ENCODE data around the gene FMNL2.

FMNL2 gene

GRCh38 chr2:152594022-152594766, 259.2 kb downstream of the FMNL2 start:
- no peak for DNase-seq
- no peaks in the 10 kb centered on the region for H3K9me3 ChIP-seq (ENCODE audit: insufficient read depth, low read length, severe bottlenecking)

GRCh38 chr2:152594792-152595191, 259.8 kb downstream of the FMNL2 start:
- Histone ChIP-seq H3K36me3 (ENCODE audit: insufficient read depth, low read length) (no peaks in the 10 kb centered on the region), H3K9me3 (ENCODE audit: insufficient read depth, low read length, severe bottlenecking) (no peaks in the 10 kb centered on the region), H2AFZ (ENCODE audit: low read depth, low read length) (no peak overlapping the region), H4K20me1 (ENCODE audit: insufficient read depth, low read length) (no peaks in the 10 kb centered on the region), H3K79me2 (ENCODE audit: insufficient read depth, low read length) (no peaks in the 10 kb centered on the region), H3K27ac (ENCODE audit: low read length) (no peak overlapping the region), H3K4me2 (ENCODE audit: insufficient read depth, low read length) (no peak overlapping the region), H3K9ac (ENCODE audit: low read depth, low read length) (no peak overlapping the region), H3K4me3 (ENCODE audit: low read depth in 1 of 2, low read length in 2 of 2) (no peak overlapping the region), H3K4me1 (ENCODE audit: insufficient read depth, low read length) (no peaks in the 10 kb centered on the region), H3K27me3 (ENCODE audit: insufficient read depth, low read length, poor library complexity) (no peaks in the 10 kb centered on the region)
- ATAC-seq (ENCODE audit: insufficient read depth, low read depth) = no peak
- TF ChIP-seq EZH2 (IDR thresholded peaks at IDR 0.05; ENCODE audit: borderline replicate concordance, low read depth, low read length, severe bottlenecking) = no peak
- TF ChIP-seq CTCF (IDR thresholded peaks at IDR 0.05; ENCODE audit: borderline replicate concordance, extremely low read depth, low read length, poor library complexity, severe bottlenecking) = no peak
- no peak for DNase-seq

More at GRCh38 chr2:152594022-152594766, 259.2 kb downstream of the FMNL2 start:
- TF ChIP-seq EZH2 (IDR thresholded peaks at IDR 0.05; ENCODE audit: borderline replicate concordance, low read depth, low read length, severe bottlenecking) (no peak), CTCF (IDR thresholded peaks at IDR 0.05; ENCODE audit: borderline replicate concordance, extremely low read depth, low read length, poor library complexity, severe bottlenecking) (no peak)
- no peaks in the 10 kb centered on the region for H3K36me3 ChIP-seq (ENCODE audit: insufficient read depth, low read length)
- H3K4me1 ChIP-seq (ENCODE audit: insufficient read depth, low read length) = no peaks in the 10 kb centered on the region
- no peak overlapping the region for H3K27ac ChIP-seq (ENCODE audit: low read length)
- no peak overlapping the region for H3K9ac ChIP-seq (ENCODE audit: low read depth, low read length)
- H3K4me3 ChIP-seq (ENCODE audit: low read depth in 1 of 2, low read length in 2 of 2) = no peak overlapping the region
- no peaks in the 10 kb centered on the region for H3K27me3 ChIP-seq (ENCODE audit: insufficient read depth, low read length, poor library complexity)
- H4K20me1 ChIP-seq (ENCODE audit: insufficient read depth, low read length) = no peaks in the 10 kb centered on the region
- no peaks in the 10 kb centered on the region for H3K79me2 ChIP-seq (ENCODE audit: insufficient read depth, low read length)
- H2AFZ ChIP-seq (ENCODE audit: low read depth, low read length) = no peak overlapping the region
- no peak overlapping the region for H3K4me2 ChIP-seq (ENCODE audit: insufficient read depth, low read length)
- ATAC-seq (ENCODE audit: insufficient read depth, low read depth) = no peak

GRCh38 chr2:152598975-152599759, 264.2 kb downstream of the FMNL2 start:
- DNase-seq (no peak), ATAC-seq (ENCODE audit: insufficient read depth, low read depth) (no peak)
- no peak overlapping the region for H3K4me2 ChIP-seq (ENCODE audit: insufficient read depth, low read length)
- no peaks in the 10 kb centered on the region for H4K20me1 ChIP-seq (ENCODE audit: insufficient read depth, low read length)
- TF ChIP-seq EZH2 (IDR thresholded peaks at IDR 0.05; ENCODE audit: borderline replicate concordance, low read depth, low read length, severe bottlenecking) (no peak), CTCF (IDR thresholded peaks at IDR 0.05; ENCODE audit: borderline replicate concordance, extremely low read depth, low read length, poor library complexity, severe bottlenecking) (no peak)
- peaks cover 5% of the 10 kb centered on the region; the same call in 1 of the 2 replicates for H3K4me1 ChIP-seq (ENCODE audit: insufficient read depth, low read length)
- H2AFZ ChIP-seq (ENCODE audit: low read depth, low read length) = no peak overlapping the region
- H3K27me3 ChIP-seq (ENCODE audit: insufficient read depth, low read length, poor library complexity) = no peaks in the 10 kb centered on the region
- H3K9me3 ChIP-seq (ENCODE audit: insufficient read depth, low read length, severe bottlenecking) = no peaks in the 10 kb centered on the region
- H3K27ac ChIP-seq (ENCODE audit: low read length) = no peak overlapping the region
- no peak overlapping the region for H3K9ac ChIP-seq (ENCODE audit: low read depth, low read length)
- no peak overlapping the region for H3K4me3 ChIP-seq (ENCODE audit: low read depth in 1 of 2, low read length in 2 of 2)
- H3K79me2 ChIP-seq (ENCODE audit: insufficient read depth, low read length) = no peaks in the 10 kb centered on the region
- H3K36me3 ChIP-seq (ENCODE audit: insufficient read depth, low read length) = no peaks in the 10 kb centered on the region
